K562 (cell line): ENCODE measurements around the gene JAK3. TPM values are rescaled to one million over a fixed set of nuclear protein-coding genes. Genes with fewer than 3 reads are reported as not detected.

Experiments used
- CEBPG ChIP-seq, 3 experiments: fragments of 200-800 bp in 1 of 3; sonication (Bioruptor generic) in 1 of 3; sonication (generic) in 1 of 3; formaldehyde crosslinking in 1 of 3; IDR thresholded peaks in 2 of 3; conservative IDR thresholded peaks in 1 of 3; 2 replicates each; pipeline versions ENCODE4 v1.6.1 to v1.8.0; 2016 to 2022; ENCODE audit warnings: missing compliant biosample characterization in 2 of 3, missing genetic modification characterization in 2 of 3, mild to moderate bottlenecking in 1 of 3, missing genetic modification reagents in 1 of 3
- RBFOX2 ChIP-seq: fragments of 200-400 bp; formaldehyde crosslinking; IDR thresholded peaks from 2 replicates; pipeline ENCODE4 v1.6.1; 2017; ENCODE audit warnings: low read depth, mild to moderate bottlenecking, low read length, moderate library complexity
- YY1 ChIP-seq, 3 experiments: IDR thresholded peaks; 2 replicates each; pipeline ENCODE4 v1.6.1; 2011; ENCODE audit warnings: low read length in 2 of 3, mild to moderate bottlenecking in 2 of 3, moderate library complexity in 2 of 3, borderline replicate concordance in 1 of 3, control low read depth in 1 of 3, low read depth in 1 of 3; ENCODE audit not compliant: insufficient read depth in 3 of 3, insufficient replicate concordance in 2 of 3, control insufficient read depth in 1 of 3, insufficient read length in 1 of 3; ENCODE audit errors: extremely low read depth in 1 of 3
- ZBTB40 ChIP-seq, 2 experiments: fragments of 450-650 bp in 1 of 2; sonication (generic) in 1 of 2; formaldehyde crosslinking in 1 of 2; IDR thresholded peaks; 2 replicates each; pipeline versions ENCODE4 v1.7.1 to v1.9.0; 2016 to 2022; ENCODE audit warnings: inconsistent platforms in 1 of 2, mild to moderate bottlenecking in 1 of 2, missing genetic modification reagents in 1 of 2
- polyA plus RNA-seq, 8 experiments: library from polyadenylated mRNA; depleted of rRNA in 4 of 8; stranded (reverse) in 5 of 8; unstranded in 3 of 8; fragments of >200 nt; fragmentation: Nextera tagmentation in 2 of 8; fragmentation: Illumina TruSeq in 1 of 8; extraction: Ambion mirVana in 2 of 8; extraction: Trizol in 1 of 8; gene quantifications; 2 replicates each; pipeline versions ENCODE4 v1.2.1 to v1.2.3, GENCODE V29; 2011 to 2014; ENCODE audit warnings: inconsistent platforms in 1 of 8, missing spikeins in 1 of 8
- total RNA-seq, 7 experiments: library from RNA; depleted of rRNA in 6 of 7; stranded (reverse); fragments of >200 nt in 6 of 7; fragmentation: Illumina TruSeq in 2 of 7; extraction: Trizol in 2 of 7; gene quantifications; 2 replicates each; pipeline versions ENCODE4 v1.2.1 to v1.2.3, GENCODE V29; 2011 to 2021; ENCODE audit warnings: low replicate concordance in 1 of 7

JAK3 gene
- total and polyA plus RNA-seq, 9 of the 15 experiments (the other 6 are each of a cell fraction or from before 2014, with no cell fraction given), result 0.01 to 0.18 (median 0.07) TPM; not detected in 1

GRCh38 chr19:17862711-17863519, 15.1 kb upstream of the JAK3 start (continued):
- no peak for TF ChIP-seq ZBTB40 (IDR thresholded peaks at IDR 0.05)
- peak; percentile 16; the same call in 1 of the 2 replicates for TF ChIP-seq ZBTB40 (CRISPR knock-in tag; IDR thresholded peaks at IDR 0.05)
- TF ChIP-seq CEBPG (CRISPR knock-in tag; IDR thresholded peaks at IDR 0.05), result no peak
- TF ChIP-seq CEBPG (tag; conservative IDR thresholded peaks at IDR 0.05 in 1 of 2, IDR thresholded peaks at IDR 0.05 in 1 of 2), result no peak
- no peak for TF ChIP-seq YY1 (IDR thresholded peaks at IDR 0.05; ENCODE audit: borderline replicate concordance in 1 of 3, control insufficient read depth in 1 of 3, extremely low read depth in 1 of 3, insufficient read depth in 3 of 3, insufficient read length in 1 of 3, insufficient replicate concordance in 2 of 3, low read depth in 1 of 3, low read length in 2 of 3)
- peak; percentile 80 for TF ChIP-seq RBFOX2
